ENCODE results near the gene CSNK1E.

- TF ChIP-seq POLR2A (IDR thresholded peaks at IDR 0.05; ENCODE audit: extremely low read depth, insufficient read length) (no peak), CTCF (IDR thresholded peaks at IDR 0.05; ENCODE audit: low read depth, low read length) (no peak), MAX (IDR thresholded peaks at IDR 0.05; ENCODE audit: low read depth, low read length) (no peak)
Observed at GRCh38 chr22:38264322-38264843, 52.9 kb downstream of the CSNK1E start.
